Hindlimb muscle (tissue), 1 donor: ENCODE data around the gene NAA11. TPM values are rescaled to one million over a fixed set of nuclear protein-coding genes. Genes with fewer than 3 reads are reported as not detected.

ENCODE experiments used
- polyA plus RNA-seq: library from polyadenylated mRNA; unstranded; fragments of 120-200 nt; gene quantifications from one replicate; pipeline ENCODE4 v1.2.1, GENCODE V29; 2013; ENCODE audit not compliant: insufficient read length

Gene NAA11
- polyA plus RNA-seq, 1 donor, result 0.86 TPM

Other genes with a start within 250 kb of the NAA11 start
- gene GK2, start 82.2 kb upstream of the NAA11 start, polyA plus RNA-seq, result not detected